ENCODE measurements around the gene SP2.

The SP2 gene

DNA sequence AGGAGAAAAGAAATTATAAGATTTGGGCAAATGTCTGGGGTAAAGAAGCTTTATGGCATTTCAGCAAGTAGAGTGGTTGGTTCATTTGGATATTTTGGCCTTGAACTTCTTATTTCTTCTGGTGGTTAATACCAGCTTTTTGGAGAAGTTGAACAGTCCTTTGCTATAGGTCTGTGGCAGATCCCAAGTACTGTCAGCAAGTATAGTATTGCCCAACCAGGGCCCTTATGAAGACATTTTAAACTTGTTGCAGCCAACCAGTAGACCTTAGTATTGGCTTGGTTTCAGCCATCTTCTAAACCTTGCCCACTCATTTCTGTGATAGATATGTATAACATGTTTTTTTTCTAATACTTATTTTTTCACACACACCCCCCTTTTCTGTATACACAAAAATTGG, 2.2 kb downstream of the SP2 start:
- Histone ChIP-seq H3K4me1 (ENCODE audit: control insufficient read depth, low read depth, low read length) (peaks cover 7% of the 10 kb centered on the region), H3K56ac (ENCODE audit: low read length) (no peak overlapping the region), H3K36me3 (ENCODE audit: control insufficient read depth, insufficient read depth, low read length) (no peaks in the 10 kb centered on the region), H4K8ac (ENCODE audit: low read depth, low read length) (no peak overlapping the region), H3K79me1 (ENCODE audit: low read length) (peaks cover 3% of the 10 kb centered on the region), H2BK120ac (ENCODE audit: low read depth, low read length) (no peak overlapping the region), H2BK15ac (replicated peaks; ENCODE audit: low read depth) (no peak overlapping the region), H3K23ac (ENCODE audit: low read length) (no peak overlapping the region), H3K27me3 (ENCODE audit: insufficient read depth, low read length, poor library complexity) (no peaks in the 10 kb centered on the region), H3K9ac (ENCODE audit: low read length) (no peak overlapping the region), H3K4me2 (ENCODE audit: low read length) (no peak overlapping the region), H3K79me2 (ENCODE audit: control insufficient read depth, insufficient read depth, low read length) (peaks cover 2% of the 10 kb centered on the region), H4K5ac (ENCODE audit: low read length) (no peak overlapping the region), H3K4ac (ENCODE audit: low read depth, low read length) (no peak overlapping the region), H3K4me3 (ENCODE audit: low read length) (no peak overlapping the region), H2BK5ac (ENCODE audit: low read length) (no peak overlapping the region), H3K27ac (ENCODE audit: low read depth, low read length) (no peak overlapping the region), H2AK5ac (ENCODE audit: low read length) (no peak overlapping the region), H3K18ac (ENCODE audit: low read length) (no peak overlapping the region)
- DNase-seq, result no peak

DNA sequence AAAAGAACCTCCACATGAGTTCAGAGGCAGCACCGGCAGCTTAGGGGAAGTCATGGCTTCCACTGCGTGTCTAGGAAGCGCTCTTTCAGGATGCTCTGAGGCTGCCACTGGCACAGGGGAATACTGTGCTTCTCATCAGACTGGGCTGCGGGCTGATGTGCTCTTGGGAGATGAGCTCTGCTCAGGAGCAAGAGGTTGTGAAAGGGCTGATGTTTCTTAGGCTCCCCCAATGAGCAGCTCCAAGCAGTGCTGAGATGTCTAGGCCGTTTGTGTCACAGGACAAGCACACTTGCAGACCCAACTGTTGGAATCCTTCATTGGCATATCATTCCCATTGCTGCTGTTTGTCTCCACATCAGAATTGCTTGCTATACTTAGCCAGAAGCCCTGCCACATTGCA, 3.6 kb downstream of the SP2 start:
- Histone ChIP-seq H3K4me3 (ENCODE audit: low read length) (no peak overlapping the region), H2BK15ac (replicated peaks; ENCODE audit: low read depth) (no peak overlapping the region), H2BK5ac (ENCODE audit: low read length) (no peak overlapping the region), H3K36me3 (ENCODE audit: control insufficient read depth, insufficient read depth, low read length) (no peaks in the 10 kb centered on the region), H3K27ac (ENCODE audit: low read depth, low read length) (no peak overlapping the region), H3K18ac (ENCODE audit: low read length) (no peak overlapping the region), H4K5ac (ENCODE audit: low read length) (no peak overlapping the region), H2BK120ac (ENCODE audit: low read depth, low read length) (no peak overlapping the region), H2AK5ac (ENCODE audit: low read length) (no peak overlapping the region), H3K56ac (ENCODE audit: low read length) (no peak overlapping the region), H3K4ac (ENCODE audit: low read depth, low read length) (no peak overlapping the region), H3K27me3 (ENCODE audit: insufficient read depth, low read length, poor library complexity) (no peaks in the 10 kb centered on the region), H3K23ac (ENCODE audit: low read length) (no peak overlapping the region), H3K79me2 (ENCODE audit: control insufficient read depth, insufficient read depth, low read length) (peaks cover 2% of the 10 kb centered on the region), H3K9ac (ENCODE audit: low read length) (no peak overlapping the region), H3K79me1 (ENCODE audit: low read length) (peaks cover 7% of the 10 kb centered on the region), H4K8ac (ENCODE audit: low read depth, low read length) (no peak overlapping the region), H3K4me2 (ENCODE audit: low read length) (no peak overlapping the region), H3K4me1 (ENCODE audit: control insufficient read depth, low read depth, low read length) (peaks cover 7% of the 10 kb centered on the region)
- no CpG with 5 or more reads among the region's 5 CpGs for WGBS (ENCODE audit: extremely low coverage, insufficient coverage, low lambda C conversion rate)
- no peak for DNase-seq

DNA sequence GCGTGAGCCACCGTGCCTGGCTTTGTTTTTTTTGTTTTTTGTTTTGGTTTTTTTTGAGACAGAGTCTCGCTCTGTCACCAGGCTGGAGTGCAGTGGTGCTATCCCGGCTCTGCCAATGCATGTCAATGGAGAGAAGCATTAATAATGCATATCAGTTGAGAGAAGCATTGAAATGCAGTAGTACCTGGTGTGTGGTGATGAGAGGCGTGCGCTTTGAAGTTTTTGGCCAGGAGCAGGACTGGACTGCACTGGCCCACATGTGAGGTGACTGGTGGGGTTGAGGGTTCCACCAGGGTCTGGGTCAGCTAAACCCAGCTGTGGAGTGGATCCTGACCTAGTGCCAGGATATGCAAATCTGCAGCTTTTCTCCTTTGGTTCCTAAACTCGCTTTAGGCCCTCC, 5.4 kb downstream of the SP2 start:
- Histone ChIP-seq H3K27ac (ENCODE audit: low read depth, low read length) (no peak overlapping the region), H2BK15ac (replicated peaks; ENCODE audit: low read depth) (no peak overlapping the region), H2BK120ac (ENCODE audit: low read depth, low read length) (no peak overlapping the region), H2AK5ac (ENCODE audit: low read length) (no peak overlapping the region), H3K23ac (ENCODE audit: low read length) (no peak overlapping the region), H3K79me1 (ENCODE audit: low read length) (peaks cover 9% of the 10 kb centered on the region), H2BK5ac (ENCODE audit: low read length) (no peak overlapping the region), H3K4me2 (ENCODE audit: low read length) (no peak overlapping the region), H3K36me3 (ENCODE audit: control insufficient read depth, insufficient read depth, low read length) (no peaks in the 10 kb centered on the region), H3K56ac (ENCODE audit: low read length) (peak overlapping the region; percentile 2), H4K5ac (ENCODE audit: low read length) (no peak overlapping the region), H3K27me3 (ENCODE audit: insufficient read depth, low read length, poor library complexity) (no peaks in the 10 kb centered on the region), H3K4ac (ENCODE audit: low read depth, low read length) (no peak overlapping the region), H3K9ac (ENCODE audit: low read length) (no peak overlapping the region), H3K79me2 (ENCODE audit: control insufficient read depth, insufficient read depth, low read length) (peaks cover 2% of the 10 kb centered on the region), H3K4me1 (ENCODE audit: control insufficient read depth, low read depth, low read length) (peaks cover 7% of the 10 kb centered on the region), H3K18ac (ENCODE audit: low read length) (no peak overlapping the region), H3K4me3 (ENCODE audit: low read length) (no peak overlapping the region), H4K8ac (ENCODE audit: low read depth, low read length) (no peak overlapping the region)
- no peak for DNase-seq
- no CpG with 5 or more reads among the region's 7 CpGs for WGBS (ENCODE audit: extremely low coverage, insufficient coverage, low lambda C conversion rate)

GRCh38 chr17:47902039-47902744, 6.2 kb downstream of the SP2 start:
- no peak overlapping the region for H3K4me3 ChIP-seq (ENCODE audit: low read length)
- no CpG with 5 or more reads among the region's 4 CpGs for WGBS (ENCODE audit: extremely low coverage, insufficient coverage, low lambda C conversion rate)
- H4K5ac ChIP-seq (ENCODE audit: low read length), result no peak overlapping the region
- H2AK5ac ChIP-seq (ENCODE audit: low read length), result no peak overlapping the region
- H3K4me2 ChIP-seq (ENCODE audit: low read length), result no peak overlapping the region
- H3K36me3 ChIP-seq (ENCODE audit: control insufficient read depth, insufficient read depth, low read length), result no peaks in the 10 kb centered on the region
- no peak overlapping the region for H2BK5ac ChIP-seq (ENCODE audit: low read length)
- no peaks in the 10 kb centered on the region for H3K27me3 ChIP-seq (ENCODE audit: insufficient read depth, low read length, poor library complexity)
- H3K9ac ChIP-seq (ENCODE audit: low read length), result peak overlapping the region; percentile 15
- no peak overlapping the region for H3K4ac ChIP-seq (ENCODE audit: low read depth, low read length)
- peaks cover 9% of the 10 kb centered on the region for H3K79me1 ChIP-seq (ENCODE audit: low read length)
- H3K4me1 ChIP-seq (ENCODE audit: control insufficient read depth, low read depth, low read length), result peaks cover 7% of the 10 kb centered on the region
- peak; percentile 91 for DNase-seq
- no peak overlapping the region for H2BK120ac ChIP-seq (ENCODE audit: low read depth, low read length)
- no peak overlapping the region for H3K56ac ChIP-seq (ENCODE audit: low read length)
- H4K8ac ChIP-seq (ENCODE audit: low read depth, low read length), result no peak overlapping the region
- peaks cover 2% of the 10 kb centered on the region for H3K79me2 ChIP-seq (ENCODE audit: control insufficient read depth, insufficient read depth, low read length)
- no peak overlapping the region for H3K18ac ChIP-seq (ENCODE audit: low read length)
- no peak overlapping the region for H2BK15ac ChIP-seq (replicated peaks; ENCODE audit: low read depth)
- H3K23ac ChIP-seq (ENCODE audit: low read length), result no peak overlapping the region
- no peak overlapping the region for H3K27ac ChIP-seq (ENCODE audit: low read depth, low read length)

GRCh38 chr17:47905221-47905733, 9.2 kb downstream of the SP2 start:
- no peak overlapping the region for H2BK15ac ChIP-seq (replicated peaks; ENCODE audit: low read depth)

DNA sequence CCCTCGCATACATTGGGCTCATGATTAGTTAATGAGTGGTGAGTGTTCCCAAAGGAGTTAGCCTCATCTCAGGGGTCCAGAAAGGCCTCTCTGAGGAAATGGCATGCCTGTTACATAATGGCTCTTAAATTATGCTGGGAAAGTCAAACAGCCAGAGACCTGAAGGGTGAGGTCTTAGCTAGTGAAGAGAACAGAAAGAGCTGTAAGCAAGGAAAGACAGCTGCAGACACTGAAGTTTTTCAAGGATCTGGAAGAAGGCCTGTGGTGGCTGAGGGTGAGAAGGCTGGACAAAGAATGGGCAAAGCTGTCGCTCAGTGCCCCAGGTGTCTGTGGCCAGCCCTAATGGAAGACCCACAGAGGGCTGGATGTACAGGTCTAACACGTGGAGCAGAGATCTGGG, 10.4 kb downstream of the SP2 start:
- H3K27ac ChIP-seq (ENCODE audit: low read depth, low read length), result no peak overlapping the region
- H3K79me2 ChIP-seq (ENCODE audit: control insufficient read depth, insufficient read depth, low read length), result no peaks in the 10 kb centered on the region
- no peak overlapping the region for H3K4me3 ChIP-seq (ENCODE audit: low read length)
- no peak overlapping the region for H3K23ac ChIP-seq (ENCODE audit: low read length)
- peaks cover 7% of the 10 kb centered on the region for H3K79me1 ChIP-seq (ENCODE audit: low read length)
- no peak overlapping the region for H2BK5ac ChIP-seq (ENCODE audit: low read length)
- no peak overlapping the region for H3K18ac ChIP-seq (ENCODE audit: low read length)
- H2BK15ac ChIP-seq (replicated peaks; ENCODE audit: low read depth), result no peak overlapping the region
- no peak overlapping the region for H3K56ac ChIP-seq (ENCODE audit: low read length)
- H3K36me3 ChIP-seq (ENCODE audit: control insufficient read depth, insufficient read depth, low read length), result no peaks in the 10 kb centered on the region
- H3K4me1 ChIP-seq (ENCODE audit: control insufficient read depth, low read depth, low read length), result peaks cover 7% of the 10 kb centered on the region
- no peak for DNase-seq
- H3K9ac ChIP-seq (ENCODE audit: low read length), result no peak overlapping the region
- no peak overlapping the region for H4K5ac ChIP-seq (ENCODE audit: low read length)
- no peak overlapping the region for H4K8ac ChIP-seq (ENCODE audit: low read depth, low read length)
- no peak overlapping the region for H3K4me2 ChIP-seq (ENCODE audit: low read length)
- H3K4ac ChIP-seq (ENCODE audit: low read depth, low read length), result no peak overlapping the region
- no peak overlapping the region for H2AK5ac ChIP-seq (ENCODE audit: low read length)
- no peak overlapping the region for H2BK120ac ChIP-seq (ENCODE audit: low read depth, low read length)
- no CpG with 5 or more reads among the region's 3 CpGs for WGBS (ENCODE audit: extremely low coverage, insufficient coverage, low lambda C conversion rate)
- H3K27me3 ChIP-seq (ENCODE audit: insufficient read depth, low read length, poor library complexity), result no peaks in the 10 kb centered on the region

More at GRCh38 chr17:47905221-47905733, 9.2 kb downstream of the SP2 start:
- Histone ChIP-seq H2BK120ac (ENCODE audit: low read depth, low read length) (no peak overlapping the region), H3K4me3 (ENCODE audit: low read length) (no peak overlapping the region), H4K8ac (ENCODE audit: low read depth, low read length) (no peak overlapping the region), H3K18ac (ENCODE audit: low read length) (no peak overlapping the region), H3K36me3 (ENCODE audit: control insufficient read depth, insufficient read depth, low read length) (no peaks in the 10 kb centered on the region), H3K9ac (ENCODE audit: low read length) (peak overlapping the region; percentile 21), H3K23ac (ENCODE audit: low read length) (no peak overlapping the region), H3K4me1 (ENCODE audit: control insufficient read depth, low read depth, low read length) (peaks cover 7% of the 10 kb centered on the region), H2AK5ac (ENCODE audit: low read length) (no peak overlapping the region), H2BK5ac (ENCODE audit: low read length) (no peak overlapping the region), H3K79me1 (ENCODE audit: low read length) (peaks cover 7% of the 10 kb centered on the region), H3K4ac (ENCODE audit: low read depth, low read length) (no peak overlapping the region), H4K5ac (ENCODE audit: low read length) (no peak overlapping the region), H3K4me2 (ENCODE audit: low read length) (no peak overlapping the region), H3K56ac (ENCODE audit: low read length) (no peak overlapping the region), H3K27ac (ENCODE audit: low read depth, low read length) (no peak overlapping the region), H3K79me2 (ENCODE audit: control insufficient read depth, insufficient read depth, low read length) (no peaks in the 10 kb centered on the region), H3K27me3 (ENCODE audit: insufficient read depth, low read length, poor library complexity) (no peaks in the 10 kb centered on the region)
- WGBS (ENCODE audit: extremely low coverage, insufficient coverage, low lambda C conversion rate), result no CpG with 5 or more reads among the region's 8 CpGs
- DNase-seq, result peak; percentile 56

Measured in mesendoderm (in vitro differentiated cells).